Activated CD4-positive, alpha-beta T cell treated with anti-CD3 and anti-CD28 coated beads, Interleukin-2, amount 50 U/mL, for 16 hours (primary cell): ENCODE data around the gene WDR49.

Experiments used
- DNase-seq: peaks from one replicate; pipeline ENCODE4 v3.0.0-alpha.2; 2020

Gene WDR49

GRCh38 chr3:167483708-167484475 is 169.8 kb downstream of the WDR49 start:
- DNase-seq = no peak

- no peak for DNase-seq
Measured at GRCh38 chr3:167481164-167481563, 172.6 kb downstream of the WDR49 start.

GRCh38 chr3:167480748-167481147 is 173.0 kb downstream of the WDR49 start:
- DNase-seq = no peak

- DNase-seq = no peak
Measured at GRCh38 chr3:167473863-167474262, 179.9 kb downstream of the WDR49 start, which contains the start of gene SERPINI2. TSS of gene SERPINI2 (minus strand) at chr3:167474042. CDS start at chr3:167471834, 2,208 bp downstream.

- DNase-seq = no peak
Measured at GRCh38 chr3:167469381-167469780, 184.4 kb downstream of the WDR49 start.

- DNase-seq = no peak
Measured at GRCh38 chr3:167467848-167468611, 185.7 kb downstream of the WDR49 start.

- no peak for DNase-seq
Measured at GRCh38 chr3:167466966-167467365, 186.8 kb downstream of the WDR49 start.

GRCh38 chr3:167456157-167456799 is 197.5 kb downstream of the WDR49 start:
- DNase-seq = no peak

GRCh38 chr3:167453815-167454214 is 199.9 kb downstream of the WDR49 start:
- DNase-seq = no peak

- no peak for DNase-seq
Measured at GRCh38 chr3:167451282-167451681, 202.5 kb downstream of the WDR49 start.

- no peak for DNase-seq
Measured at GRCh38 chr3:167450675-167451074, 203.1 kb downstream of the WDR49 start.

GRCh38 chr3:167450195-167450594 is 203.5 kb downstream of the WDR49 start:
- no peak for DNase-seq

- DNase-seq = no peak
Measured at GRCh38 chr3:167445491-167445890, 208.3 kb downstream of the WDR49 start.

GRCh38 chr3:167441256-167441655 is 212.5 kb downstream of the WDR49 start:
- DNase-seq = no peak

GRCh38 chr3:167437428-167438139 is 216.2 kb downstream of the WDR49 start:
- no peak for DNase-seq
